ENCODE data around the gene MON1B. TPM values are rescaled to one million over a fixed set of nuclear protein-coding genes. Genes with fewer than 3 reads are reported as not detected.
"Not testable (repeated sequence)": the region's sequence is repeated elsewhere in the genome, so short reads cannot be mapped to it uniquely, and the experiment has no call there.

The MON1B gene
- total RNA-seq, 2 experiments from 2014 or later: 64.8 to 69.8 TPM

DNA sequence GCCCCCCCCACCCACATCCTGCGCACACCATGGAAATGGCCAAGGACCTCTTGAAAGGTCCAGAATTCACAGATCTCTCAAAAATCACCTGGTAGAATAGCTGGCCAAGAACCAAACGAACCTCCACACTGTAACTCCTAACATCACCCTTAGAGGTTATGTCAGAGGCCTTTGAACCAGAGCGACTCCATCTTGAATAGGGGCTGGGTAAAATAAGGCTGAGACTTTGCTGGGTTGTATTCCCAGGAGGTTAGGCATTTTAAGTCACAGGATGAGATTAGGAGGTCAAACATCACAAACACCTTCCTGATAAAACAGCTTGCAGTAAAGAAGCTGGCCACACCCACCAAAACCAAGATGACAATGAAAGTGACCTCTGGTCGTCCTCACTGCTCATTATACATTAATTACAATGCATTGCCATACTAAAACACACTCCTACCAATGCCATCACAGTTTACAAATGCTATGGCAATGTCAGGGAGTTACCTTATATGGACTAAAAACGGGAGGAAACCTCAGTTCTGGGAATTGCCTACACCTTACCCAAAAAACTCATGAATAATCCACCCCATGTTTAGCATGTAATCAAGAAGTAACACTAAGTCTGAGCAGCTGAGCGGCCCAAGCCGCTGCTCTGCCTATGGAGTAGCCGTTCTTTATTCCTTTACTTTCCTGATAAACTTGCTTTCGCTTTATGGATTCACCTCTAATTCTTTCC lies 43.0 kb downstream of the MON1B start:
- CTCF ChIA-PET: interaction anchor here (6.9 kb wide), 1 partner anchor 350 kb away, joined by 73 read pairs; no protein-coding TSS in a partner anchor
- POLR2A ChIA-PET: no interaction called here

DNA sequence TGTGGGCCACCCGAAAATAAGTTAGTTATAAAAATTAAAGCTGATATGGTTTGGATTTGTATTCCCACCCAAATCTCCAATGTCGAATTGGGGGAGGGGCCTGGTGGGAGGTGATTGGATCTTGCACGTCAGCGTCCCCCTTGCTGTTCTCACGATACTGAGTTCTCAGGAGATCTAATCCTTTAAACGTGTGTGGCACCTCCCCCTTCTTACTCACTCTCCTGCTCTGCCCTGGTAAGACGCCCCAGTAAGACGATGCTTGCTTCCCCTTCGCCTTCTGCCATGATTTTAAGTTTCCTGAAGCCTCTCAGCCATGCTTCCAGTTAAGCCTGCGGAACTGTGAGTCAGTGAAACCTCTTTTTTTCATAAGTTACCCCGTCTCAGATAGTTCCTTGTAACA lies 43.6 kb downstream of the MON1B start:
- ChIA-PET POLR2A (no interaction called here), CTCF (interaction anchor here (6.9 kb wide), 1 partner anchor 349 kb away, joined by 73 read pairs; no protein-coding TSS in a partner anchor)

DNA sequence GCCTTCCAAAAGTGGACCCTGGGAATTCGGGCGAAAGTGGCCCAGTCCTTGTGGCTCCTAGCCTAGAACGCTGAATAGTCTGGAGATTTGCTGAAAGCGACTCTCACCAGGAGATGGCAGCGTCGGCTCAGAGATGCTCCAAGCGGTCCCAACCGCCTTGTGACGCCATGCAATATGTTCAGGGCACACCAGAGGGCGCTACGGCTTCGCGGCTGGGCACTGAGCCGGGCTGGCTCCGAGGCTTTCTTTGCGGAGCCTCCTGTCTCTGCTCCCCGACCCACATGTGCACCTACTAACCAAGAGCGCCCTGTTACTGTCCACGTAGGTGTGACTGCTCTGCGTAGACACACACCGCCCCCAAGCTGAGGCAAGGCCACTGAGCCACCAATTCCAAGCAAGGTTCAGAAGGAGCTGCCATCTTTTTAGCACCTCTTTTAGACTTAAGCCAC lies 45.1 kb downstream of the MON1B start:
- POLR2A ChIA-PET: no interaction called here
- CTCF ChIA-PET: interaction anchor here (0.7 to 6.9 kb wide), 6 partner anchors 10 to 735 kb away, joined by 3 to 73 read pairs (median 4); no protein-coding TSS in a partner anchor

DNA sequence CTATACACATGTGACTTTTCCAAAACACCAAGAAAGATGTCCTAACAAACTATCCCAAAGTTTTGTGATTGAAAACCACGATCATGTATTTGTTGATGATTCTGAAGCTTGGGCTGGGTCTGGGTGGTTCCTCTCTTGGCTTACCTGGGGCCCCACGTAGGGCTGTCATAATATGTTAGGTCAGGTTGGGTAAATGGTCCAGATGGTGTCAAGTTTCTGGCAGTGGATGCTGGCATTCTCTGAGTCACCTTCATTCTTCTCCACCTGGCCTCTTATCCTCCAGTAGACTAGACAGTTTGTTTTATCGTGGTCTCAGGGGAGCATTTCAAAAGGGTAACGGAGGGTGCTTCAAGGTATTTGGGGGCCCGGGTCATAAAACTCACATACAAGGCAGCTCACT lies 47.6 kb downstream of the MON1B start:
- ChIA-PET CTCF (interaction anchor here (6.9 kb wide), 1 partner anchor 345 kb away, joined by 73 read pairs; no protein-coding TSS in a partner anchor), POLR2A (no interaction called here)

DNA sequence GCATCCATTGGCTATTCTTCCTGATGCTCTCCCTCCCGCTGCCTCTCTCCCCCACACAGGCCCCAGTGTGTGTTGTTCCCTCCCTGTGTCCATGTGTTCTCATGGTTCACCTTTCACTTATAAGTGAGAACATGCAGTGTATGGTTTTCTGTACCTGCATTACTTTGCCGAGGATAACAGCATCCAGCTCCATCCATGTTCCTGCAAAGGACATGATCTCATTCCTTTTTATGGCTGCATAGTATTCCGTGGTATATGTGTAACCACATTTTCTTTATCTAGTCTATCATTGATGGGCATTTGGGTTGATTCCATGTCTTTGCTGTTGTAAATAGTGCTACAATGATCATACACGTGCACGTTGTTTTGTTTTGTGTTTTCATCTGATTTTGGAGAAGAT lies 51.5 kb downstream of the MON1B start:
- POLR2A ChIA-PET, CTCF ChIA-PET: not testable (repeated sequence)

DNA sequence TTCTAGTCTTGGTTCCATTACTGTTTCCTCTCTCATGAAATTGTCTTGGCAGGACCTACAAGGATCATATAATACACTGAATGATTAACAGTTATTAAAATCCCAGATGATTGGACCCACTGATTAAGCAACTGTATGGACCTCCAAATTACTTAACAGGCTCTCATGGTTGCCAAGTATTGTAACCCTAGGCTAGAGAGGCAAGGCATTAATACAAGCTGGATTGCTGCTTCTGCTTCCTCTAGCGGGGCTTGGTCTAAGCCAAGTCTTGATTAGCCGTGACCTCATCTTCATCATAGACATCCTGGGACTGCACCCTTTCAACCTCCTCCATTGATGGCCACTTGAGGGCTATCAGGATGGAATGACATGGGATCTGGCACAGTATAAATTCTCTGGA lies 55.2 kb downstream of the MON1B start:
- ChIA-PET CTCF (interaction anchor here (0.7 to 1.4 kb wide), 2 partner anchors 10 to 338 kb away, joined by 3 to 5 read pairs; no protein-coding TSS in a partner anchor), POLR2A (no interaction called here)

DNA sequence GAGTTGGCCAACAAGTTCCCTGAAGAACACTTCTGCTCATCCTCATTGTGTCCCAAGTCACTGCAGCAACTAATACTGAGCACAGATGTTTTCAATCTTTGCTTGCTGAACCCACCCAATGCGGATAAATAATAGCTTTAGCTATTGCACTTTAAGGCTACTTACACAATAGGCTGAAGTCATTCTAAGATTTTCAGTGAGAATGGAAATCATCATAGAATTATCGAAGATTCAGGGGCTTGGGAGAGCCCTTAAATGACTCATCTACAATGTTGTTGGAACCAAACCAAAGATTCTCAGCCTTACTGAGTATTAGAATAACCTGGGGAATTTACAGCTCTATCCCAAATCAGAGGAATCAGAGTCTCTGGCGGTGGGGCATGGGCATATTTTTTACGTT lies 59.4 kb downstream of the MON1B start:
- ChIA-PET CTCF (no interaction called here), POLR2A (no interaction called here)

Other genes starting within 250 kb of the MON1B start
- gene SYCE1L, start 8.2 kb downstream of the MON1B start, total RNA-seq: 1 to 10 TPM; 3.8 to 4.2 TPM
- not detected for gene ADAMTS18, start 243.8 kb downstream of the MON1B start, total RNA-seq

Measured in activated CD8-positive, alpha-beta memory T cell treated with anti-CD3 and anti-CD28 coated beads for 36 hours (primary cell).